Ishikawa (cell line): ENCODE measurements around the gene PLXNA2.

Experiments
- CEBPB ChIP-seq: IDR thresholded peaks from 2 replicates; pipeline ENCODE4 v1.6.1; 2012
- CREB1 ChIP-seq: IDR thresholded peaks from 2 replicates; pipeline ENCODE4 v1.6.1; 2012; ENCODE audit warnings: low read depth
- EGR1 ChIP-seq: IDR thresholded peaks from 2 replicates; pipeline ENCODE4 v1.6.1; 2012
- EP300 ChIP-seq: IDR thresholded peaks from 2 replicates; pipeline ENCODE4 v1.6.1; 2012; ENCODE audit warnings: borderline replicate concordance
- FOXM1 ChIP-seq: IDR thresholded peaks from 2 replicates; pipeline ENCODE4 v1.6.1; 2012; ENCODE audit warnings: low read depth, borderline replicate concordance
- MAX ChIP-seq: IDR thresholded peaks from 2 replicates; pipeline ENCODE4 v1.6.1; 2012
- NFIC ChIP-seq: IDR thresholded peaks from 2 replicates; pipeline ENCODE4 v1.6.1; 2012
- RAD21 ChIP-seq: IDR thresholded peaks from 2 replicates; pipeline ENCODE4 v1.6.1; 2012; ENCODE audit warnings: low read depth
- REST ChIP-seq: IDR thresholded peaks from 2 replicates; pipeline ENCODE4 v1.6.1; 2012; ENCODE audit warnings: low read depth, mild to moderate bottlenecking
- TAF1 ChIP-seq: IDR thresholded peaks from 2 replicates; pipeline ENCODE4 v1.6.1; 2012; ENCODE audit warnings: low read depth, mild to moderate bottlenecking
- TCF12 ChIP-seq: IDR thresholded peaks from 2 replicates; pipeline ENCODE4 v1.6.1; 2012; ENCODE audit warnings: low read depth
- TEAD4 ChIP-seq: IDR thresholded peaks from 2 replicates; pipeline ENCODE4 v1.6.1; 2012
- USF1 ChIP-seq: IDR thresholded peaks from 2 replicates; pipeline ENCODE4 v1.6.1; 2012
- YY1 ChIP-seq: IDR thresholded peaks from 2 replicates; pipeline ENCODE4 v1.6.1; 2012; ENCODE audit warnings: low read depth
- ZBTB7A ChIP-seq: IDR thresholded peaks from 2 replicates; pipeline ENCODE4 v1.6.1; 2012; ENCODE audit warnings: low read depth

PLXNA2 gene

GRCh38 chr1:208215393-208215792 is 28.8 kb downstream of the PLXNA2 start:
- TF ChIP-seq EGR1 = no peak
- no peak for TF ChIP-seq REST
- TF ChIP-seq CEBPB = no peak
- TF ChIP-seq ZBTB7A = no peak
- no peak for TF ChIP-seq EP300
- TF ChIP-seq NFIC = no peak
- no peak for TF ChIP-seq MAX
- no peak for TF ChIP-seq USF1
- TF ChIP-seq TAF1 = no peak
- no peak for TF ChIP-seq FOXM1
- no peak for TF ChIP-seq TCF12
- TF ChIP-seq RAD21 = no peak
- no peak for TF ChIP-seq TEAD4
- TF ChIP-seq CREB1 = no peak

GRCh38 chr1:208213786-208214185 is 30.4 kb downstream of the PLXNA2 start:
- no peak for TF ChIP-seq MAX
- no peak for TF ChIP-seq USF1
- no peak for TF ChIP-seq TAF1
- TF ChIP-seq EGR1 = no peak
- TF ChIP-seq CEBPB = no peak
- TF ChIP-seq REST = no peak
- TF ChIP-seq TEAD4 = no peak

- no peak for TF ChIP-seq MAX
- TF ChIP-seq USF1 = no peak
- TF ChIP-seq RAD21 = no peak
- TF ChIP-seq CEBPB = no peak
- no peak for TF ChIP-seq ZBTB7A
- no peak for TF ChIP-seq EP300
- no peak for TF ChIP-seq EGR1
- no peak for TF ChIP-seq TEAD4
- no peak for TF ChIP-seq CREB1
- no peak for TF ChIP-seq TCF12
- no peak for TF ChIP-seq NFIC
- no peak for TF ChIP-seq YY1
These were observed 31.3 kb downstream of the PLXNA2 start for GRCh38 chr1:208212893-208213292.

- TF ChIP-seq NFIC (no peak), USF1 (no peak), EGR1 (no peak), TCF12 (no peak), CEBPB (no peak), CREB1 (no peak), TAF1 (no peak), TEAD4 (no peak), RAD21 (no peak), ZBTB7A (no peak), EP300 (no peak), FOXM1 (no peak), REST (no peak), YY1 (no peak), MAX (no peak)
These were observed 32.0 kb downstream of the PLXNA2 start for GRCh38 chr1:208211921-208212843.
